OCI-LY1 (cell line): ENCODE data around the gene KCTD2.

Experiments
- CTCF ChIP-seq: fragments of 200-600 bp; sonication (generic), shearing (Covaris generic); IDR thresholded peaks from 2 replicates; pipeline ENCODE4 v1.5.1; 2017; ENCODE audit warnings: mild to moderate bottlenecking, antibody characterized with exemption, low read length, moderate library complexity, mixed read lengths
- EZH2 ChIP-seq: fragments of 200-600 bp; sonication (generic), shearing (Covaris generic); IDR thresholded peaks from 2 replicates; pipeline ENCODE4 v1.8.0; 2017; ENCODE audit warnings: borderline replicate concordance, mixed run types, mild to moderate bottlenecking, antibody characterized with exemption, low read length, moderate library complexity, mixed read lengths

GRCh38 chr17:75064040-75064439 lies 17.0 kb downstream of the KCTD2 start:
- TF ChIP-seq CTCF = no peak
- TF ChIP-seq EZH2 = no peak
